Astrocyte of the spinal cord (primary cell): ENCODE data around the gene ITSN1.

Source experiments
- DNase-seq: peaks from one replicate; pipeline ENCODE4 v3.0.0; 2011; ENCODE audit warnings: low read depth, low spot score
- H3K4me3 ChIP-seq: 2 replicates; pipeline ENCODE4 v1.5.1; 2011; ENCODE audit warnings: low read depth, mild to moderate bottlenecking, low read length, moderate library complexity
- in situ Hi-C: cut with HindIII; loops from 2 replicates; pipeline ENCODE4 v1.10.0; 2017; ENCODE audit warnings: low sequenced_read_pairs
- TF ChIP-seq, protein P1 (sequence below): IDR thresholded peaks from 2 replicates; pipeline ENCODE4 v1.5.1; 2012; ENCODE audit warnings: low read depth, mild to moderate bottlenecking, low read length, inconsistent platforms

ITSN1 gene

DNA sequence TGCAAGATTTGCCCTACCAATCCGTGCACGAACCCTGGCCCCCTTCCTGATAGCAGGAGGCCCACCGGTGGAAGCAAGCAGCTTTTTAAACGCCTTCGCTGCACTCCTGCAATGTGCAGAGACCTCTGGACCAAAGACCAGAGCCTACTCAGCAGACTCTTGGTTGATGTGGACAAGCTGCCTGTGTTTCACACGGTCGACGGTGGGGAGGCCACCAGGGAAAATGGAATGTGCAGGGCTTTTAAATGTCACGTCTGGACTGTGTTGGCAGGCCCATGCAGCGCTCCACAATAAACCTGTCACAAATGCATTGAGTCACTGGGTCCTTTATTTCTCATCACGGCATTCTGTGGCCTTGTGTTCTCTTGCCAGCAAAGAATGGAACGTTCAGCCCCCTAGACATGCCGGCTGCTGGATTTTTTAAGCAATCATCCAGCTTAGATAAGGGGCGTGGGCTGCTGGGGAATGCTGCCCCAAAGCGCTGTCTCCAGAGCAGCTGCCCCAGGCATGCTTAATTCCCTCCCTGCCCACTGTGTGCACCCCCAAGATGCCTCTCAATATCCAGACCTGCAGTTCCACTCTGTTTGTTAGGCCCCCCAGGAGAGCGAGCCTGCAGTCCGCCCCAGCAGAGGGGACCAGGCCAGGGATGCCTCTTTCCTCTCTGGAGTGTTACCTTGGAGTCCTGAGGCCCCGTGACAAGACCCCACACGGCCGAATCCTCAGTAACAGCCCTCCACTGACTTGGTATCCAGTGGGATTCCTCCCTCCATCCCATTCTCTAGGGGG lies 202.0 kb downstream of the ITSN1 start:
- DNase-seq: peak; percentile 22
- in situ Hi-C loops: no loop called here
- TF ChIP-seq, protein P1, sequence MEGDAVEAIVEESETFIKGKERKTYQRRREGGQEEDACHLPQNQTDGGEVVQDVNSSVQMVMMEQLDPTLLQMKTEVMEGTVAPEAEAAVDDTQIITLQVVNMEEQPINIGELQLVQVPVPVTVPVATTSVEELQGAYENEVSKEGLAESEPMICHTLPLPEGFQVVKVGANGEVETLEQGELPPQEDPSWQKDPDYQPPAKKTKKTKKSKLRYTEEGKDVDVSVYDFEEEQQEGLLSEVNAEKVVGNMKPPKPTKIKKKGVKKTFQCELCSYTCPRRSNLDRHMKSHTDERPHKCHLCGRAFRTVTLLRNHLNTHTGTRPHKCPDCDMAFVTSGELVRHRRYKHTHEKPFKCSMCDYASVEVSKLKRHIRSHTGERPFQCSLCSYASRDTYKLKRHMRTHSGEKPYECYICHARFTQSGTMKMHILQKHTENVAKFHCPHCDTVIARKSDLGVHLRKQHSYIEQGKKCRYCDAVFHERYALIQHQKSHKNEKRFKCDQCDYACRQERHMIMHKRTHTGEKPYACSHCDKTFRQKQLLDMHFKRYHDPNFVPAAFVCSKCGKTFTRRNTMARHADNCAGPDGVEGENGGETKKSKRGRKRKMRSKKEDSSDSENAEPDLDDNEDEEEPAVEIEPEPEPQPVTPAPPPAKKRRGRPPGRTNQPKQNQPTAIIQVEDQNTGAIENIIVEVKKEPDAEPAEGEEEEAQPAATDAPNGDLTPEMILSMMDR: no peak
- no peak overlapping the region for H3K4me3 ChIP-seq

DNA sequence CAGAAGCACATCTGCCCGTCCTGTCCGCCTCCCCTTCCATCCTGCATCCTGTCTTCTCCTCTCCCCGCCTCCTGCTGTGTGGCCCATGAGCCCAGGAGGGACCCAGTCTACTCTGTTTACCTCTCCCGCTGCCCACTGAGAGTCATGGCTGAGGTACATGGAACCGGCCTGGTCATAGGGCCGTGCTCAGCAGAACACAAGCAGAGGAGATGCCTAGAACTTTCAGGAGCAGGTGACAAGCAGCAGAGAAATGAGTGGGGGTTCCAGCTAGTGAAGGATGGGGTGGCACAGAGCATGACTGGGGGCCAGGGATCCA lies 202.5 kb downstream of the ITSN1 start:
- no peak for DNase-seq
- no peak overlapping the region for H3K4me3 ChIP-seq
- in situ Hi-C loops: no loop called here
- TF ChIP-seq, protein P1: no peak

DNA sequence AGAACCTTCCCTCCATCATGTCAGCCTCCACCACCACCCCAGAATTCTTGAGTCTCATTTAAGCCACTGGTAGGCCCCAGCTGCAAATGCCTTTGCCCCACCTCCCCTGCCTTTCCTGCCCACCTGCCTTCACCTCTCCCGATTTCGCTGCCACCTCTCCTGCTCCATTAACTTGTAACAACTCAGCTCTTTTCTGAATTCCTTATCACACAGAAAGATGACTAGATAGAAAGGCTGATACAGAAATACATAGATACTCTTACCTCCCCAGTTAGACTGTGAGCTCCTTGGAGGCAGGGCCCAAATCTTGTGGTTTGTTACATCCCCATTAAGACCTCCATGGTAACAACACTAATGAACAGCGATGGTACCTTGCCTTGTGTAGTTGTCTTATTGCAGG lies 203.8 kb downstream of the ITSN1 start:
- in situ Hi-C loops: no loop called here
- no peak overlapping the region for H3K4me3 ChIP-seq
- TF ChIP-seq, protein P1: no peak
- no peak for DNase-seq

DNA sequence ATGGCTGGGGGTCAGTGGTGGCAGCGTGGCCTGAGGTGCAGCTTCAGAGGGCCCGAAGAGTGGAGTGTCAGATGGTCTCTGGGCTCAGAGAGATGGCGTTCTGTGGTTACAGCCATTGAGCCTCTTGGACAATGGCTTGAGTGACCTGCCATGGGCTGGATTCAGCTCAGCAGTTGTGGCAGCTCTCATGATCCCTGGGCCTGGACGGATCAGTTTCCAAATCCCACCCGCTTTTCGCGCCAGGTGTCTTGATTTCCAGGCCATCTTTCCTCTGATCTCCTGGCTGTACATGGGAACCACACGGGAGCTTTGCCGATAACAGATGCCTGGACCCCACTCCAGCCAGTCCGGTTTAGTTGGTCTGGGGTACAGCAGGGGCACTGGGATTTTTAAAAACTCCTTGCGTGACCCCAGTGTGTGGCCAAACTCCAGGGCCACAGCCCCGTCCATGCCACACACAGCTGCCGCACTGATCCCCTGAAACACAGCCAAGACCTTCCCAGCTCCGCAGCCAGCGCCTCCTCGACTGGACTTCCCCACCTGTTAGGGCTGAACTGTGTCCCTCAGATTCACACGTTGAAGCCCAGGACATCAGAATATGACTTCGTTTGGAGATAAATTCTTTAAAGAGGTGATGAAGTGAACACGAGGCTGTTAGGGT lies 205.4 kb downstream of the ITSN1 start:
- H3K4me3 ChIP-seq: no peak overlapping the region
- DNase-seq: no peak
- TF ChIP-seq, protein P1: no peak
- in situ Hi-C loops: no loop called here

DNA sequence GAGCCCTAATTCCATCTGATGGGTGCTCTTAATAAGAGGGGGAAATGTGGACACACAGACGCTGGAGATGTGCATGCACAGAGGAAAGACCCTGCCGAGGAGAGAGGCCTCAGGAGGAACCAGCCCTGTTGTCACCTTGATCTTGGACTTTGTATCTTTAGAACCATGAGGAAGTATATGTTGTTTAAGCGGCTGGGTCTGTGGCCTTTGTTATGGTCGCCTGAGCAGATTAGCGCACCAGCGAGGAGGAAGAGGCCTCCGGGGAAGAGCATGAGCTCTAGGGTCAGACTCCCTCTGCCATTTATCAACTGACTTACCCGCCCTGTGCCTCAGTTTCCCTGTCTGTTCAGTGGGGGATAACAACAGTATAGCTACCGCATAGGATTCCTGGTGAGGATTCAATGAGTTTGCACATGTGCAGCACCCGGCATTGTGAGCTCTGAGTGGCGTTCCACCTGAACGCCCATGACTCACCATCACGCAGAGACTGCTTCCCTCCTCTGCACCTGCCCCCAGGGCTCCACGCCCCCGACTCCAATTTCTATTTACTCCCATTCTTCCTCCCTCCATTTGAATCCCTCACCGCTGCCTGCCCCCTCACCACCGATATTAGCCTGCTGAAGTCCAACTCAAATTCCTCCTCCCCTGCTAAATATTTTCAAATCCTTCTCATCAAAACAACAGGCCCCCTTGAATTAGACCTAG lies 206.1 kb downstream of the ITSN1 start:
- no peak for DNase-seq
- TF ChIP-seq, protein P1: no peak
- H3K4me3 ChIP-seq: no peak overlapping the region
- in situ Hi-C loops: no loop called here

DNA sequence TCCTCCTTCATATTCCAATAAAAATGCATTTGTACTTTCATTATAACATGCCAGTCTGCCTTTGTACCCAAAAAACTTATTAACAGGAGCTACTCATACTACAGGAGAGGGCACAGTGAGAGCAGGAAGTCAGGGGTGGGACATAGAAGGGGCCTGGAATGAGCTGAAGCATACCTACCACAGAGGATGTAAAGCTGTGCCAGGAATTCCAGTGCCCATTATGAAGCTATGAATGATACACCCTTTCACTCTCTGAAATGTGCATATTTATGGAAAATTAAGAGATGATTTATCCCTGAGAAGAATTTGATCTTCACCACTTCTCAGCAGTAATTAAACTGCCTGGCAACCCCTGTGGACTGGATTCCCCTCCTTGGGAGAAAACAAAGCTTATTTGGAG lies 207.5 kb downstream of the ITSN1 start:
- TF ChIP-seq, protein P1: no peak
- H3K4me3 ChIP-seq: no peak overlapping the region
- in situ Hi-C loops: no loop called here

More for the DNA sequence above, 207.5 kb downstream of the ITSN1 start:
- DNase-seq: no peak
